AG04449 (cell line): ENCODE results near the gene POT1.

Experiments used
- CTCF ChIA-PET: fragments of 350-600 bp; formaldehyde crosslinking; extraction: SDS; loops from one replicate; lab custom pipeline; 2021; ENCODE audit warnings: antibody characterized with exemption; lab: Yijun Ruan, JAX
- POLR2A ChIA-PET: fragments of 400-600, 350-600 bp; formaldehyde crosslinking; extraction: SDS; loops from one replicate; lab custom pipeline; 2020; ENCODE audit warnings: antibody characterized with exemption, inconsistent platforms; lab: Yijun Ruan, JAX
- DNase-seq: peaks from one replicate; pipeline ENCODE4 v3.0.0-alpha.2; 2010; ENCODE audit warnings: low read depth, low spot score
- H3K4me3 ChIP-seq: 2 replicates; pipeline ENCODE4 v1.5.1; 2011; ENCODE audit warnings: low read depth, mild to moderate bottlenecking, control low read depth, low read length
- TF ChIP-seq, protein P1 (sequence below): IDR thresholded peaks from one replicate; pipeline ENCODE4 v1.5.1; 2011; ENCODE audit warnings: mild to moderate bottlenecking, moderate library complexity, low read length, control low read depth, inconsistent platforms; ENCODE audit not compliant: insufficient read depth; ENCODE audit errors: missing control alignments

Gene POT1

DNA sequence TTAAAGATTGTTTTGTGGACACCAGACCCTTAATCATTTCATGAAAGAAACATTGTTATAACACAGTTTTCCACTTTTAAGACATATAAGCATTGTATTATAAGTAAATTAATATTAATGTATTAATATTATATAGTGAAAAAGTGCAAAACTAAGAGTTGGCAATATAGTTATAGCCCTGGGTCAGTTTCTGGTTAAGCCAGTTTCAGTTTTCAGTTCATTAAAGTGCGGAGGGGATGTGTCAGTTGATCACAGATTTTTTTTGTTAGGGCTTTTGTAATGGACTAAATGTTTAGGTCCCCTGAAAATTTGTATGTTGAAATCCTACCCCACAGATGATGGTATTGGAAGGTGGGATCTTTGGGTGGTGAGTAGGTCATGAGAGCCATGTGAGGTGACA is 118.3 kb downstream of the POT1 start:
- CTCF ChIA-PET, result no interaction called here
- H3K4me3 ChIP-seq, result no peak overlapping the region
- TF ChIP-seq, protein P1, sequence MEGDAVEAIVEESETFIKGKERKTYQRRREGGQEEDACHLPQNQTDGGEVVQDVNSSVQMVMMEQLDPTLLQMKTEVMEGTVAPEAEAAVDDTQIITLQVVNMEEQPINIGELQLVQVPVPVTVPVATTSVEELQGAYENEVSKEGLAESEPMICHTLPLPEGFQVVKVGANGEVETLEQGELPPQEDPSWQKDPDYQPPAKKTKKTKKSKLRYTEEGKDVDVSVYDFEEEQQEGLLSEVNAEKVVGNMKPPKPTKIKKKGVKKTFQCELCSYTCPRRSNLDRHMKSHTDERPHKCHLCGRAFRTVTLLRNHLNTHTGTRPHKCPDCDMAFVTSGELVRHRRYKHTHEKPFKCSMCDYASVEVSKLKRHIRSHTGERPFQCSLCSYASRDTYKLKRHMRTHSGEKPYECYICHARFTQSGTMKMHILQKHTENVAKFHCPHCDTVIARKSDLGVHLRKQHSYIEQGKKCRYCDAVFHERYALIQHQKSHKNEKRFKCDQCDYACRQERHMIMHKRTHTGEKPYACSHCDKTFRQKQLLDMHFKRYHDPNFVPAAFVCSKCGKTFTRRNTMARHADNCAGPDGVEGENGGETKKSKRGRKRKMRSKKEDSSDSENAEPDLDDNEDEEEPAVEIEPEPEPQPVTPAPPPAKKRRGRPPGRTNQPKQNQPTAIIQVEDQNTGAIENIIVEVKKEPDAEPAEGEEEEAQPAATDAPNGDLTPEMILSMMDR, result no peak
- no peak for DNase-seq
- POLR2A ChIA-PET, result no interaction called here

DNA sequence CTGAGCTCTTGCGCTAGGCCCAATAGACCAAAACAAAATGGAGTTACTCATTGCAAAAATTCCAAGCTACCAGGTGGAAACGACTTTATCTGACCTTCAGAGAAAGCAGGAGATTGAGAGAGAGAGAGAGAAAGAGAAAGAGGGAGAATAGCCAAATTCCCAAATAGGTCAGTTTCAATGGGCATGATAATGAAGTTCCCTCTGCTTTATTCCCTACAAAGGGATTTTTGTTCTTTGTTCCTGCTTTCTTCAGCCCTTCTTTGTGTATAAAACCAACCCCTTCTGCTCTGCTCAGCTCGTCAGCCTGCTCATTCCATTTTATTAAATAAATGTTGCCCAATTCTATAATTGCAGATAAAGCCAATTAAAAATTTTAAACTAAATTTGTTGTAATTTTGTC is 119.0 kb downstream of the POT1 start:
- DNase-seq, result no peak
- ChIA-PET POLR2A (no interaction called here), CTCF (interaction anchor here (0.8 kb wide), 1 partner anchor 25 kb away, joined by 3 read pairs; no protein-coding TSS in a partner anchor)
- TF ChIP-seq, protein P1, result no peak
- H3K4me3 ChIP-seq, result no peak overlapping the region

DNA sequence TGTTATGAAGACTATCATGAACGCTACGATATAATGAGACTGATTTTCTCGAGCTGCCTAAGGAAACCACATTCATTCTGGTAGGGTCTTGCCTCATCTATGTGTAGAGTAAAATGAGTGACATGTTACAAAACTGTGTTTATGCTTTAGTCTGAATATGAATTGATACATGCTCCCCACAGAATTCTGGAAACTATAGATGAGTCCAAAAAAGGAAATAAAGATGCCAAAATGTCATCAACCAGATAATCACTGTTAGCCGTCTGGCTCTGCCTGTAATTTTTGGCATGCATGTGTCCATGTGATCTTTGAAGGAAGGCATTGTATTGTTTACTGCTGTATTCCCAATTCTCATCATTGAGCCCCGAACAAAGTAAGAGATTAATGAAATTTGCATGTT is 121.4 kb downstream of the POT1 start:
- POLR2A ChIA-PET, result no interaction called here
- H3K4me3 ChIP-seq, result no peak overlapping the region
- TF ChIP-seq, protein P1, result no peak
- CTCF ChIA-PET, result interaction anchor here (1.2 kb wide), 1 partner anchor 637 kb away, joined by 3 read pairs; no protein-coding TSS in a partner anchor
- no peak for DNase-seq

DNA sequence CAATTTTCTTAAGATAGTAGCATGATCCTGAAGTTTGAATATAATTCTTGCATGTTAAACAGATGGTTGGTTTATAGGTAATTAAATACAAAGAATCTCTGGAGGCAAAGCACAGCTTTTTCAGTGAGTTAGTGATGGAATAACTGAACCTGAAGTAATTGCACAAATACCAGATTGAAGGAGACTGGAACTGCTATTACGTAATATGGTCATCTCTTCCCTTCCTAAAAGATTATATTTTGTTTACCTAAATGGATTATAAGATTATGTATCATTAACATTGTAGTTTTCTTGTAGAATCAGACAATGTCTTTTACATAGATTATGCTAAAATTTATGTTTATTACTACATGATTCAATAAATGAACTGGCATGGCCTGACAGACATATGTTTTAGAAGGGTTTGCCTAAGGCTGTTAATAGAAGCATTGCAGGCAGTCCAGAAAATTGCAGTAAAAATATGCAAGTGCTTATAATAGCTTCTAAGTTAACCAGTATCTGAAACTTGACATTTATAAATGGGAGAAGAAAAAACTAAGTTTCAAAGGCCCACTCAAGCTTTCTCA is 128.2 kb downstream of the POT1 start:
- no peak for DNase-seq
- TF ChIP-seq, protein P1, result no peak
- CTCF ChIA-PET, result no interaction called here
- H3K4me3 ChIP-seq, result no peak overlapping the region
- POLR2A ChIA-PET, result no interaction called here

DNA sequence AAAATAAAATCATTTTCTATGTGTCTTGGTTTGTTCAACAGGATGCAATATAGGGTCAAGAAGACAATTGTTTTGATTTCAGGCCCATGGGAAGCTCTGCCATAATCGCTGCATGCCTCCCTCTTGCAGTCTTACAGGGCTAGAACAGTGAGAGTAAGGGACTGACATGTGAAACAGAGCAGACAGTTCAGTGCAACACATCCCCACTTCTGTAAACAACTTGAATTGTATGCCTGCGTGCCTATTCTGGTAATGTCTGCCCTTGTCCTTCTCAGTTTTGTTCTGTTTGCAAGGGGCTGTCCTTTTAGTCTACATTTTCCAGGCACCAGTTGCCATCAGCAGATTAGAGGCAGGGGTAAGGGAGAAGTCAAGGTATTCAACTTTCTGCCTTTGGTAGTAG is 129.2 kb downstream of the POT1 start:
- ChIA-PET CTCF (no interaction called here), POLR2A (no interaction called here)
- no peak overlapping the region for H3K4me3 ChIP-seq
- TF ChIP-seq, protein P1, result no peak
- DNase-seq, result no peak

DNA sequence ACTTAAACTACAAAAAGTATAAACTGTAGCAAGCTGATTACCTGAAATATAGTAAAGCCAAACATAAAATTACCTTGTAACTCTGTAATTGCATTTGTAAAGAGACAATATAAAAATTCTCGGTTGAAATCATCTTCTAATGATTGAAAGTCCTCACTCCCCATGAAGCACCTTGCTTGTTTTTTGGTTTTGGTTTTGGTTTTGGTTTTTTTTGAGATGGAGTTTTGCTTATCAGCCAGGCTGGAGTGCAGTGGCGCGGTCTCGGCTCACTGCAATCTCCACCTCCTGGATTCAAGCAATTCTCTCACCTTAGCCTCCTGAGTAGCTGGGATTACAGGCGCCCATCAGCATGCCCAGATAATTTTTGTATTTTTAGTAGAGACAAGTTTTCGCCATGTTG is 130.2 kb downstream of the POT1 start:
- H3K4me3 ChIP-seq, result no peak overlapping the region
- TF ChIP-seq, protein P1, result no peak
- DNase-seq, result no peak
- CTCF ChIA-PET, result no interaction called here
- POLR2A ChIA-PET, result no interaction called here
